ENCODE measurements around the gene UCN2. TPM values are rescaled to one million over a fixed set of nuclear protein-coding genes. Genes with fewer than 3 reads are reported as not detected.

Gene UCN2
- total and polyA plus RNA-seq, 9 donors: 0.08 to 0.95 (median 0.09) TPM; not detected in 4

DNA sequence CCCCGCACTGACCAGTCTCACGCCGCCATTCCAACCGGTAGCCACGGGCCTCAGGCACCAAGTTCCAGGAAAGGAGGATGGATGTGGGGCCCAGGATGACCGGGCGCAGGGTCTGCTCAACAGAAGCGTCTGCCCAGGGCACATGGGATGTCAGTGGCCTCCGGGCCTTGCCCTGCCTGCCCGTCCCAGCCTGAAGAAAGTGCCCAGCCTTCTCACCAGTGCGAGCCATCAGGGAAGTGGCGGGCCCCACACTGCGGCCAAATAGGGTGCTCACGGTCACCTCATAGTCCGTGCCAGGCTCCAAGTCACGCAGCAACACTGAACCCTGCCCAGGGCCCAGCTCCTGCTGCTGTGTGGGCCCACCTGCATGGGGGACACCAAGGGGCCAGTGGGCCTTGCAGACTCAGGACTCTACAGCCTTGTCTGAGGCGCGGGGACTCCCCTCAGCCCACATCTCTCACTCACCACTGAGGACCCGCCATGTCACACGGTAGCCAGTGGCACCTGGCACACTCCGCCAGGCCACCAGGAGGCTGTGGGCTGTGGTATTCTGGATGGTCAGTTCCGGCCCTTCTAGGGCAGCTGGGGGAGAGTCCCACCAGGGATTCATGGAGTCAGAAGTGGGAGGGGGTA is 28.4 kb upstream of the UCN2 start:
- H3K27me3 ChIP-seq (ENCODE audit: control insufficient read depth, insufficient read depth, low read length): peaks cover 38% of the 10 kb centered on the region

DNA sequence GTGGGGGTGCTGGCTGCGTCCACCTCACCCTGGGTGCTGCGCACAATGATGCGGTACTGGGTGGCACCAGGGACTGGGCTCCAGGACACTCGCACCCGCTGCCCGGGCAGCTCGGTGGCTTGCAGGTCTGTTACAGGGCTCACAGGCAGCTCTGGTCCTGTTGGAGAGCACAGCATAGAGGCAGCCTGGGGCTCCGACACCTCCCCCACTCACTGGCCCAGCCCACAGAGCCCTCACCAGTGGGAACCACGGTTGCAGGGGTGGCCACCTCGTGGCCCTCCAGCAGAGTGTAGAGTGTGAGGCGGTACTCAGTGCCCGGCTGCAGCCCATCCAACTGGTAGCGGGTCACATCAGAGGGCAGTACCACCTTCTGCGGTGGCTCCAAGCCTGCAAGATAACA is 27.9 kb upstream of the UCN2 start:
- Histone ChIP-seq H3K27me3 (ENCODE audit: control insufficient read depth, insufficient read depth, low read length) (peaks cover 38% of the 10 kb centered on the region), H3K27ac (ENCODE audit: low read length) (no peak overlapping the region), H3K4me3 (ENCODE audit: low read length) (no peak overlapping the region), H3K36me3 (ENCODE audit: control insufficient read depth, insufficient read depth, low read length) (no peaks in the 10 kb centered on the region), H3K4me1 (ENCODE audit: control insufficient read depth, insufficient read depth, low read length) (peaks cover 17% of the 10 kb centered on the region), H3K9me3 (replicated peaks; ENCODE audit: control insufficient read depth, low read depth, low read length) (no peaks in the 10 kb centered on the region)
- DNase-seq: no peak
- 88% methylated on average over 14 of the region's 14 CpGs for WGBS (ENCODE audit: insufficient coverage)

More for the DNA sequence above, 28.4 kb upstream of the UCN2 start:
- H3K4me3 ChIP-seq (ENCODE audit: low read length): no peak overlapping the region
- peaks cover under 1% of the 10 kb centered on the region for H3K36me3 ChIP-seq (ENCODE audit: control insufficient read depth, insufficient read depth, low read length)
- peaks cover 19% of the 10 kb centered on the region for H3K4me1 ChIP-seq (ENCODE audit: control insufficient read depth, insufficient read depth, low read length)
- WGBS (ENCODE audit: insufficient coverage): 89% methylated on average over 16 of the region's 22 CpGs
- no peak overlapping the region for H3K27ac ChIP-seq (ENCODE audit: low read length)
- no peak for DNase-seq
- no peaks in the 10 kb centered on the region for H3K9me3 ChIP-seq (replicated peaks; ENCODE audit: control insufficient read depth, low read depth, low read length)

DNA sequence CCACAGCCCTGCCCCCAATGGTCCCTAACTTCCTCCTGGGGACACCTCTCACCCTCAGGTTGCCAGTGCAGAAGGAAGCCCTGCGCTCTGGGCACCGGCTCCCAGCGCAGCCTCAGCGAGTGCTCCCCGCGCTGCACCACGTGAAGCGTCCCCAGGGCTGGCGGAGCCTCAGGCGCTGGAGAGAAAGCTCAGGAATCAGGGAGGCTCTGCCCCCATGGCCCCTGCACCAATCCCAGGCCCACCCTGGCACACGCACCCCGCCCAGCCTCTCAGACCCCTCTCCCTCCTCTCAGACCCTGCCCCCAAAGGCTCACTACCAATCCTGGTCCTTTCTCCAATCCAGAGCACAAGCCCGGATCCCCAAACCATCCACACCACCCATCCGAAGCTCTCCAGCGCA is 24.6 kb upstream of the UCN2 start:
- DNase-seq: no peak
- H3K27me3 ChIP-seq (ENCODE audit: control insufficient read depth, insufficient read depth, low read length): peaks cover 11% of the 10 kb centered on the region
- no peak overlapping the region for H3K27ac ChIP-seq (ENCODE audit: low read length)
- no peaks in the 10 kb centered on the region for H3K4me1 ChIP-seq (ENCODE audit: control insufficient read depth, insufficient read depth, low read length)
- no peak overlapping the region for H3K4me3 ChIP-seq (ENCODE audit: low read length)
- H3K36me3 ChIP-seq (ENCODE audit: control insufficient read depth, insufficient read depth, low read length): no peaks in the 10 kb centered on the region
- H3K9me3 ChIP-seq (replicated peaks; ENCODE audit: control insufficient read depth, low read depth, low read length): no peaks in the 10 kb centered on the region
- WGBS (ENCODE audit: insufficient coverage): 44% methylated on average over 15 of the region's 15 CpGs

DNA sequence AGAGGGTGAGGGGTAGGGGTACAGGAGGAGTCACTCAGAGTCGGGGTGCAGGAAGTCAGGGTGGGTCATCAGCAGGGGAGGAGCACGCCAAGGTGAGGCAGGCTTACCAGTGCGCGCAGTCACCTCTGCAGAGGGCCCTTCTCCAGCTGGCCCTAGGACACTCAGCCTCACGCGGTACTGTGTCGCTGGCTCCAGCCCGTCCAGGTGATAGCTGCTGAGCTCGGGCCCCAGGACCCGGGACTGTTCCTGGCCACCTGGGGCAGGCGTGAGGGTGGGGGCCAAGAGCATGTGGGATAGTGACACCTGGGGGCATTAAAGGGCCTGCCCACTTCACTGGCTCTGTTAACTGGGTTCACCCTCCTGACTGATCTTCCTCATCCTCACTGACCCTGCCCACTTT is 24.1 kb upstream of the UCN2 start:
- Histone ChIP-seq H3K4me1 (ENCODE audit: control insufficient read depth, insufficient read depth, low read length) (no peaks in the 10 kb centered on the region), H3K36me3 (ENCODE audit: control insufficient read depth, insufficient read depth, low read length) (no peaks in the 10 kb centered on the region), H3K4me3 (ENCODE audit: low read length) (no peak overlapping the region), H3K27me3 (ENCODE audit: control insufficient read depth, insufficient read depth, low read length) (peaks cover 8% of the 10 kb centered on the region), H3K27ac (ENCODE audit: low read length) (no peak overlapping the region), H3K9me3 (replicated peaks; ENCODE audit: control insufficient read depth, low read depth, low read length) (no peaks in the 10 kb centered on the region)
- DNase-seq: no peak
- 77% methylated on average over 8 of the region's 11 CpGs for WGBS (ENCODE audit: insufficient coverage)

DNA sequence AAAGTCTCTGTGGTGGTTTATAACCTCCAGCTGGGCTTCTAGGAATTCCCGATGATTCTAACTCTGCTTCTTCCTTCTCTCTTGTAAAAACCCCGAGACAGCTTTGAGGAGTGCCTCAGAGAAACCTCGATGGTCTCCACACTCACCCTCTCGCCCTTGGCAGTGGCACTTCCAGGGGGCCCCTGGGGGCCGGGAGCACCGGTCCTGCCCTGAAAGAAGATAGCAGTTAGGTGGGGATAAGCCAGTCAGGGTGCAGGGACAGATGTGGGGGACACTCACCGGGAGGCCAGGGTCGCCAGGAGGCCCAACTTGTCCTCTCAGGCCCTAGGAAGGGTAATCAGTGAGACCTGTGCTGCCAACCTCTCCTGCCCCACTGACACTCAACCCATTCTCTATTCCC is 21.8 kb upstream of the UCN2 start:
- no peaks in the 10 kb centered on the region for H3K9me3 ChIP-seq (replicated peaks; ENCODE audit: control insufficient read depth, low read depth, low read length)
- H3K4me1 ChIP-seq (ENCODE audit: control insufficient read depth, insufficient read depth, low read length): no peaks in the 10 kb centered on the region
- peaks cover 8% of the 10 kb centered on the region for H3K27me3 ChIP-seq (ENCODE audit: control insufficient read depth, insufficient read depth, low read length)
- H3K4me3 ChIP-seq (ENCODE audit: low read length): no peak overlapping the region
- WGBS (ENCODE audit: insufficient coverage): 79% methylated on average over 2 of the region's 8 CpGs
- H3K36me3 ChIP-seq (ENCODE audit: control insufficient read depth, insufficient read depth, low read length): no peaks in the 10 kb centered on the region
- no peak overlapping the region for H3K27ac ChIP-seq (ENCODE audit: low read length)
- no peak for DNase-seq

- H3K4me1 ChIP-seq (ENCODE audit: control insufficient read depth, insufficient read depth, low read length): no peaks in the 10 kb centered on the region
- H3K36me3 ChIP-seq (ENCODE audit: control insufficient read depth, insufficient read depth, low read length): no peaks in the 10 kb centered on the region
- no peak overlapping the region for H3K4me3 ChIP-seq (ENCODE audit: low read length)
- WGBS (ENCODE audit: insufficient coverage): 55% methylated on average over 2 of the region's 9 CpGs
- no peak overlapping the region for H3K27ac ChIP-seq (ENCODE audit: low read length)
- no peak for DNase-seq
- H3K27me3 ChIP-seq (ENCODE audit: control insufficient read depth, insufficient read depth, low read length): peaks cover 5% of the 10 kb centered on the region
- H3K9me3 ChIP-seq (replicated peaks; ENCODE audit: control insufficient read depth, low read depth, low read length): no peaks in the 10 kb centered on the region
Measured at GRCh38 chr3:48584836-48585235, 21.3 kb upstream of the UCN2 start.

DNA sequence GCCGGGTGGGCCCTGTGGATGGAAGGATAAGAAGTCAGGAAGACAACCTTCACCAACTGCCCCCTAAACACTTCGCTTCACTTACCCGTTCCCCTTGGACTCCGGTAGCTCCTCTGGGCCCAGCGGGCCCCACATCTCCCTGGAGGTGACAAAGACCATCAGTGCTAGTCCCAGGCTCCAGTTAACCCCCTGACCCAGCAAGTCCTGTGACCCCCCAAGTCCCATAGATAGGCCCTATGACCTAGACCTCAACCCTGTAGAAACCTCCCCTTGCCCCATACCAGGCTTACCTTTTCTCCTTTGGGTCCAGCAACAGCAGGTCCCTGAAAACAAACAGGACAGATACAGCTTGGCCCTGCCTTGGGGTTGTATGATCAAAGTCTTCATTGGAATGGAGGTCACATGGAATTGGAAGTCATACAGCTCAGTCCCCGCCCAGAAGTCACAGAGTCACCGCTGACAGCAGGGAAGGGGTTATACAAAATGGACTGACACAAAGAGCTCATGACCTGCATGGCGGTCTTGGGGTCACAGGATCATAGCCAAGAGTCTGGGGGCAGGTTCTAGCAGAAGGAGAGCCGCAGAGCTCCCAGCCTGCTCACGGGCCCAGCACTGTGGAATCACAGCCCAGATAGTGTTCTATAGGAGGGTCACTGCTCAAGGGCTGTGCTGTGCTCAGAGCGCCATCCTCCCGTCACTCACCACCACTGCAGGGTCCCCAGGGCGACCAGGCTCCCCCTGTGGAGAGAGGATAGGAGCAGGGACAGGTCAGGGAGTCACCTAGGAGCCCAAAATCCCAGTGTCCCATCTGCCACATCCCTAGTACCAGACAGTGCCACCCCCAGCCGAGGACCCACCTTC is 18.3 kb upstream of the UCN2 start:
- DNase-seq: no peak

GRCh38 chr3:48576647-48577046 is 13.1 kb upstream of the UCN2 start:
- 72% methylated on average over 4 of the region's 4 CpGs for WGBS (ENCODE audit: insufficient coverage)
- H3K9me3 ChIP-seq (replicated peaks; ENCODE audit: control insufficient read depth, low read depth, low read length): no peaks in the 10 kb centered on the region
- DNase-seq: no peak
- no peak overlapping the region for H3K4me3 ChIP-seq (ENCODE audit: low read length)
- H3K4me1 ChIP-seq (ENCODE audit: control insufficient read depth, insufficient read depth, low read length): no peaks in the 10 kb centered on the region
- no peaks in the 10 kb centered on the region for H3K27me3 ChIP-seq (ENCODE audit: control insufficient read depth, insufficient read depth, low read length)
- H3K27ac ChIP-seq (ENCODE audit: low read length): no peak overlapping the region
- H3K36me3 ChIP-seq (ENCODE audit: control insufficient read depth, insufficient read depth, low read length): no peaks in the 10 kb centered on the region

More for the DNA sequence above, 18.3 kb upstream of the UCN2 start:
- Histone ChIP-seq H3K4me1 (ENCODE audit: control insufficient read depth, insufficient read depth, low read length) (no peaks in the 10 kb centered on the region), H3K9me3 (replicated peaks; ENCODE audit: control insufficient read depth, low read depth, low read length) (no peaks in the 10 kb centered on the region), H3K27me3 (ENCODE audit: control insufficient read depth, insufficient read depth, low read length) (no peaks in the 10 kb centered on the region), H3K4me3 (ENCODE audit: low read length) (no peak overlapping the region), H3K27ac (ENCODE audit: low read length) (no peak overlapping the region), H3K36me3 (ENCODE audit: control insufficient read depth, insufficient read depth, low read length) (no peaks in the 10 kb centered on the region)
- 89% methylated on average over 11 of the region's 14 CpGs for WGBS (ENCODE audit: insufficient coverage)

DNA sequence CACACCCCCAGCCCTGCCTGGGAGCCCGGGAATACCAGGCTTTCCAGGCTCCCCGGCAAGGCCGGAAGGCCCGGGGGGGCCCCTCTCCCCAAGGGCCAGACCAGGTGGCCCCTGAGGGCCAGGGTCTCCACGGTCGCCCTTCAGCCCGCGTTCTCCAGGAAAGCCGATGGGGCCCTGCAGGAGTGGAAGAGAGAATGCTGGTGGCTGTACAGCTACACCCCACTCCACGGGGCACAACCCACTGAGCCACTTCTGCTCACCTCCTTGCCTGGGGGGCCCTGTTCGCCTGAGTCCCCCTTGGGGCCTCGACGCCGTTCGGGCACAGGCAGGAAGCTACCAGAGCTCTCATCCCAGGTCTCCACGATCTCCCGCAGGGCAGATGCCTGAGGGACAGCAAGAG is 11.8 kb upstream of the UCN2 start:
- H3K4me1 ChIP-seq (ENCODE audit: control insufficient read depth, insufficient read depth, low read length): no peaks in the 10 kb centered on the region
- H3K36me3 ChIP-seq (ENCODE audit: control insufficient read depth, insufficient read depth, low read length): no peaks in the 10 kb centered on the region
- no peak overlapping the region for H3K27ac ChIP-seq (ENCODE audit: low read length)
- no peak for DNase-seq
- no peaks in the 10 kb centered on the region for H3K27me3 ChIP-seq (ENCODE audit: control insufficient read depth, insufficient read depth, low read length)
- 83% methylated on average over 7 of the region's 17 CpGs for WGBS (ENCODE audit: insufficient coverage)
- no peaks in the 10 kb centered on the region for H3K9me3 ChIP-seq (replicated peaks; ENCODE audit: control insufficient read depth, low read depth, low read length)
- no peak overlapping the region for H3K4me3 ChIP-seq (ENCODE audit: low read length)

- Histone ChIP-seq H3K9me3 (replicated peaks; ENCODE audit: control insufficient read depth, low read depth, low read length) (no peaks in the 10 kb centered on the region), H3K4me1 (ENCODE audit: control insufficient read depth, insufficient read depth, low read length) (no peaks in the 10 kb centered on the region), H3K4me3 (ENCODE audit: low read length) (no peak overlapping the region), H3K36me3 (ENCODE audit: control insufficient read depth, insufficient read depth, low read length) (no peaks in the 10 kb centered on the region), H3K27me3 (ENCODE audit: control insufficient read depth, insufficient read depth, low read length) (no peaks in the 10 kb centered on the region), H3K27ac (ENCODE audit: low read length) (no peak overlapping the region)
- no peak for DNase-seq
- 90% methylated on average over 9 of the region's 10 CpGs for WGBS (ENCODE audit: insufficient coverage)
Measured at GRCh38 chr3:48573973-48574585, 10.5 kb upstream of the UCN2 start.

All from muscle of leg (tissue), 11 donors.